Endothelial cell of umbilical vein (primary cell): ENCODE data around the gene PSKH1. TPM values are rescaled to one million over a fixed set of nuclear protein-coding genes. Genes with fewer than 3 reads are reported as not detected.

Source experiments
- BruUV-seq: library from RNA; stranded (reverse); fragments of 400-500 nt; replicated peaks from 2 replicates; lab custom pipeline; 2021; lab: Mats Ljungman, UMichigan
- CTCF ChIA-PET: fragments of 300-600, 350-600 bp; sonication (Branson Sonifier 250); formaldehyde crosslinking; loops from one replicate; lab custom pipeline; 2021; ENCODE audit warnings: antibody characterized with exemption, inconsistent platforms; lab: Charles Lee
- POLR2A ChIA-PET: fragments of 300-600, 350-600 bp; sonication (Branson Sonifier 250); formaldehyde crosslinking; loops from one replicate; lab custom pipeline; 2021; ENCODE audit warnings: antibody characterized with exemption, inconsistent platforms; lab: Charles Lee
- DNase-seq: peaks from one replicate; pipeline ENCODE4 v3.0.0-alpha.2; 2011; ENCODE audit warnings: low read depth, low spot score
- FAIRE-seq: peaks from 2 replicates; lab custom pipeline; 2011; peaks lifted over from hg19 to GRCh38; lab: Jason Lieb, UNC
- H2AFZ ChIP-seq: 2 replicates; pipeline ENCODE4 v1.6.0; 2012; ENCODE audit warnings: low read depth, low read length, control low read depth, inconsistent platforms
- H3K27ac ChIP-seq: 2 replicates; pipeline ENCODE4 v1.5.1; 2011; ENCODE audit warnings: low read depth, mild to moderate bottlenecking, control low read depth, low read length, moderate library complexity; ENCODE audit not compliant: insufficient read depth
- H3K27me3 ChIP-seq, 2 experiments: 2 replicates each; pipeline versions ENCODE4 v1.6.0 to v1.6.1; 2011; ENCODE audit warnings: low read length in 2 of 2, mixed read lengths in 1 of 2; ENCODE audit not compliant: control insufficient read depth in 2 of 2, insufficient read depth in 2 of 2
- H3K36me3 ChIP-seq, 2 experiments: 2 replicates in 1 of 2; 3 replicates in 1 of 2; pipeline ENCODE4 v1.5.1; 2011; ENCODE audit warnings: low read length in 2 of 2, mild to moderate bottlenecking in 1 of 2, moderate library complexity in 1 of 2; ENCODE audit not compliant: control insufficient read depth in 2 of 2, insufficient read depth in 2 of 2; ENCODE audit errors: extremely low read depth in 1 of 2
- H3K4me1 ChIP-seq: 3 replicates; pipeline ENCODE4 v1.5.1; 2011; ENCODE audit warnings: mild to moderate bottlenecking, low read length; ENCODE audit not compliant: control insufficient read depth, insufficient read depth; ENCODE audit errors: extremely low read depth
- H3K4me2 ChIP-seq: 2 replicates; pipeline ENCODE4 v1.6.1; 2011; ENCODE audit warnings: low read length, control low read depth, mixed read lengths; ENCODE audit not compliant: insufficient read depth
- H3K4me3 ChIP-seq, 3 experiments: fragments of 200-600 bp in 1 of 3; sonication (generic), shearing (Covaris generic) in 1 of 3; replicated peaks in 1 of 3; 2 replicates each; pipeline ENCODE4 v1.5.1; 2011 to 2016; ENCODE audit warnings: control low read depth in 3 of 3, low read length in 3 of 3, mild to moderate bottlenecking in 2 of 3, inconsistent platforms in 1 of 3, low read depth in 1 of 3, moderate library complexity in 1 of 3; ENCODE audit not compliant: insufficient read depth in 1 of 3
- H3K79me2 ChIP-seq: 2 replicates; pipeline ENCODE4 v1.6.0; 2012; ENCODE audit warnings: low read length, inconsistent platforms; ENCODE audit not compliant: control insufficient read depth, insufficient read depth
- H3K9ac ChIP-seq: replicated peaks from 2 replicates; pipeline ENCODE3; 2011; ENCODE audit warnings: low read length, control low read depth; ENCODE audit not compliant: insufficient read depth; ENCODE audit errors: extremely low read depth
- H3K9me1 ChIP-seq: replicated peaks from 3 replicates; pipeline ENCODE4 v1.6.0; 2011; ENCODE audit warnings: mild to moderate bottlenecking, low read length; ENCODE audit not compliant: control insufficient read depth, insufficient read depth; ENCODE audit errors: extremely low read depth
- H3K9me3 ChIP-seq: replicated peaks from 2 replicates; pipeline ENCODE4 v1.5.1; 2012; ENCODE audit warnings: low read length, inconsistent platforms; ENCODE audit not compliant: control insufficient read depth, insufficient read depth
- H4K20me1 ChIP-seq: replicated peaks from 2 replicates; pipeline ENCODE3; 2011; ENCODE audit warnings: mild to moderate bottlenecking, low read length; ENCODE audit not compliant: control insufficient read depth, insufficient read depth; ENCODE audit errors: extremely low read depth
- EZH2 ChIP-seq: IDR thresholded peaks from 2 replicates; pipeline ENCODE4 v1.6.1; 2012; ENCODE audit warnings: borderline replicate concordance, low read depth, mild to moderate bottlenecking, moderate library complexity, low read length, inconsistent platforms; ENCODE audit not compliant: severe bottlenecking
- FOS ChIP-seq: IDR thresholded peaks from 2 replicates; pipeline ENCODE4 v1.6.1; 2011; ENCODE audit warnings: mild to moderate bottlenecking, low read length, moderate library complexity, borderline replicate concordance; ENCODE audit not compliant: insufficient read depth
- GATA2 ChIP-seq: IDR thresholded peaks from 2 replicates; pipeline ENCODE4 v1.7.0; 2011; ENCODE audit warnings: low read depth, mild to moderate bottlenecking, moderate library complexity, mixed read lengths, low read length; ENCODE audit not compliant: insufficient read length, insufficient read depth
- JUN ChIP-seq: IDR thresholded peaks from 2 replicates; pipeline ENCODE4 v1.6.1; 2011; ENCODE audit warnings: borderline replicate concordance, low read depth; ENCODE audit not compliant: insufficient read length, insufficient read depth
- MYC ChIP-seq: IDR thresholded peaks from one replicate; pipeline ENCODE4 v1.6.1; 2011; ENCODE audit warnings: mild to moderate bottlenecking, low read depth, low read length
- POLR2A ChIP-seq: IDR thresholded peaks from 2 replicates; pipeline ENCODE4 v1.6.1; 2012; ENCODE audit warnings: low read depth, mild to moderate bottlenecking, control low read depth, low read length
- POLR2AphosphoS5 ChIP-seq: IDR thresholded peaks from 2 replicates; pipeline ENCODE4 v1.6.1; 2012; ENCODE audit warnings: low read depth, mild to moderate bottlenecking, control low read depth, low read length, moderate library complexity; ENCODE audit not compliant: insufficient read depth
- dilution Hi-C: fragments of 300-500 bp; cut with MboI; formaldehyde crosslinking; loops from one replicate; pipeline ENCODE4 v1.15.0; 2019; ENCODE audit warnings: low sequenced_read_pairs; ENCODE audit not compliant: extremely low pct_ligation_motif_present
- intact Hi-C: fragments of 100-400 bp; cut with micrococcal nuclease; formaldehyde crosslinking; loops from one replicate; pipeline ENCODE4 v1.10.0; 2022
- polyA plus RNA-seq, 4 experiments: library from polyadenylated mRNA; depleted of rRNA in 3 of 4; stranded (reverse) in 3 of 4; unstranded in 1 of 4; fragments of >200 nt; gene quantifications; 2 replicates each; pipeline versions ENCODE4 v1.2.1 to v1.2.3, GENCODE V29; 2011 to 2012; ENCODE audit warnings: missing spikeins in 1 of 4
- total RNA-seq: library from RNA; stranded (reverse); gene quantifications from 2 replicates; pipeline ENCODE4 v1.2.3, GENCODE V29; 2021
- TF ChIP-seq, protein P1 (sequence below), 2 donors: IDR thresholded peaks; 1 replicate in 1 of 2; 2 replicates in 1 of 2; pipeline ENCODE4 v1.5.1; 2011; ENCODE audit warnings: low read length in 2 of 2, mild to moderate bottlenecking in 2 of 2, moderate library complexity in 2 of 2, control low read depth in 1 of 2, inconsistent platforms in 1 of 2, low read depth in 1 of 2; ENCODE audit not compliant: insufficient read depth in 1 of 2; ENCODE audit errors: extremely low read depth in 1 of 2
- TF ChIP-seq, protein P2 (sequence below): IDR thresholded peaks from 2 replicates; pipeline ENCODE4 v1.6.1; 2011; ENCODE audit not compliant: insufficient read depth, insufficient read length

The PSKH1 gene
- total and polyA plus RNA-seq, 2 donors (not counting 3 experiments of a cell fraction or from before 2014, with no cell fraction given), result 25.9 to 42.6 TPM

- ChIA-PET CTCF (interaction anchor here (1.6 to 5.4 kb wide), 14 partner anchors 8 to 181 kb away, joined by 6 to 106 read pairs (median 14); partner anchors contain the start of genes CTRL, PSKH1 and PSMB10), POLR2A (no interaction called here)
- Histone ChIP-seq H3K9me3 (no peaks in the 10 kb centered on the region), H4K20me1 (no peaks in the 10 kb centered on the region), H3K79me2 (no peaks in the 10 kb centered on the region), H3K27ac (no peak within 1 kb of the TSS), H3K4me1 (no peaks in the 10 kb centered on the region), H3K4me2 (no peak within 1 kb of the TSS), H3K4me3 (no peak within 1 kb of the TSS), H2AFZ (no peak within 1 kb of the TSS), H3K9ac (no peak within 1 kb of the TSS), H3K36me3 (peaks cover 3 to 61% of the 10 kb centered on the region in 2 experiments), H3K9me1 (no peaks in the 10 kb centered on the region), H3K27me3 (no peaks in the 10 kb centered on the region)
- no peak for DNase-seq
- BruUV-seq, result no TSS peak
- intact Hi-C loops (loop anchor here (5.0 kb wide), 1 partner anchor 178 kb away; no protein-coding TSS in a partner anchor), dilution Hi-C loops (no loop called here)
- FAIRE-seq, result no peak
- TF ChIP-seq POLR2A (no peak), FOS (no peak), GATA2 (no peak), EZH2 (no peak), JUN (no peak), MYC (no peak), POLR2AphosphoS5 (no peak)
- TF ChIP-seq, protein P1, sequence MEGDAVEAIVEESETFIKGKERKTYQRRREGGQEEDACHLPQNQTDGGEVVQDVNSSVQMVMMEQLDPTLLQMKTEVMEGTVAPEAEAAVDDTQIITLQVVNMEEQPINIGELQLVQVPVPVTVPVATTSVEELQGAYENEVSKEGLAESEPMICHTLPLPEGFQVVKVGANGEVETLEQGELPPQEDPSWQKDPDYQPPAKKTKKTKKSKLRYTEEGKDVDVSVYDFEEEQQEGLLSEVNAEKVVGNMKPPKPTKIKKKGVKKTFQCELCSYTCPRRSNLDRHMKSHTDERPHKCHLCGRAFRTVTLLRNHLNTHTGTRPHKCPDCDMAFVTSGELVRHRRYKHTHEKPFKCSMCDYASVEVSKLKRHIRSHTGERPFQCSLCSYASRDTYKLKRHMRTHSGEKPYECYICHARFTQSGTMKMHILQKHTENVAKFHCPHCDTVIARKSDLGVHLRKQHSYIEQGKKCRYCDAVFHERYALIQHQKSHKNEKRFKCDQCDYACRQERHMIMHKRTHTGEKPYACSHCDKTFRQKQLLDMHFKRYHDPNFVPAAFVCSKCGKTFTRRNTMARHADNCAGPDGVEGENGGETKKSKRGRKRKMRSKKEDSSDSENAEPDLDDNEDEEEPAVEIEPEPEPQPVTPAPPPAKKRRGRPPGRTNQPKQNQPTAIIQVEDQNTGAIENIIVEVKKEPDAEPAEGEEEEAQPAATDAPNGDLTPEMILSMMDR (IDR thresholded peaks at IDR 0.05; ENCODE audit: extremely low read depth in 1 of 2, insufficient read depth in 1 of 2, low read depth in 1 of 2, low read length in 2 of 2), result no peak
- TF ChIP-seq, protein P2, sequence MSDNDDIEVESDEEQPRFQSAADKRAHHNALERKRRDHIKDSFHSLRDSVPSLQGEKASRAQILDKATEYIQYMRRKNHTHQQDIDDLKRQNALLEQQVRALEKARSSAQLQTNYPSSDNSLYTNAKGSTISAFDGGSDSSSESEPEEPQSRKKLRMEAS, result no peak
These were observed 8.4 kb upstream of the PSKH1 start, which contains the start of gene NRN1L for GRCh38 chr16:67884684-67885083. TSS of gene NRN1L (plus strand) at chr16:67884885. CDS start at chr16:67884904, 19 bp downstream.
